Body of pancreas (tissue), 4 donors: ENCODE data around the gene PAX9.

Experiments used
- CTCF ChIP-seq, 7 experiments: fragments of 450-650 bp in 4 of 7; fragments of 200-600 bp in 3 of 7; sonication (generic) in 3 of 7; IDR thresholded peaks; one replicate each; pipeline ENCODE4 v1.5.1; 2016 to 2019; ENCODE audit warnings: antibody characterized with exemption in 7 of 7
- POLR2A ChIP-seq, 3 donors: fragments of 450-650 bp; IDR thresholded peaks; one replicate each; pipeline ENCODE4 v1.6.1; 2016; ENCODE audit warnings: antibody characterized with exemption in 3 of 3, mild to moderate bottlenecking in 2 of 3

GRCh38 chr14:36718216-36718615 is 56.6 kb downstream of the PAX9 start:
- TF ChIP-seq CTCF (IDR thresholded peaks at IDR 0.05): no peak
- no peak for TF ChIP-seq POLR2A (IDR thresholded peaks at IDR 0.05)
